HUES64 (cell line): Measurements from ENCODE around the gene SDHA.

Experiments
- H3K27ac ChIP-seq: 2 replicates; pipeline ENCODE4 v1.7.0; 2013; ENCODE audit warnings: low read depth, low read length, inconsistent platforms
- H3K27me3 ChIP-seq: 2 replicates; pipeline ENCODE4 v1.6.1; 2013; ENCODE audit warnings: mild to moderate bottlenecking, low read length; ENCODE audit not compliant: insufficient read depth
- H3K36me3 ChIP-seq: 2 replicates; pipeline ENCODE4 v1.6.1; 2013; ENCODE audit warnings: mild to moderate bottlenecking, low read length; ENCODE audit not compliant: insufficient read depth
- H3K4me1 ChIP-seq: 2 replicates; pipeline ENCODE4 v1.6.1; 2013; ENCODE audit warnings: mild to moderate bottlenecking, low read length, moderate library complexity; ENCODE audit not compliant: insufficient read depth
- H3K4me3 ChIP-seq: 2 replicates; pipeline ENCODE4 v1.5.1; 2013; ENCODE audit warnings: mild to moderate bottlenecking, low read length, moderate library complexity
- H3K9ac ChIP-seq: 2 replicates; pipeline ENCODE4 v1.6.1; 2013; ENCODE audit warnings: mild to moderate bottlenecking, low read depth, low read length
- H3K9me3 ChIP-seq: 2 replicates; pipeline ENCODE4 v1.6.1; 2013; ENCODE audit warnings: low read depth, low read length; ENCODE audit not compliant: insufficient read depth
- WGBS: fragments of 150-250, 120-280 bp; methylation state at CpG from one replicate; pipeline ENCODE4 v1.1.7; 2013; ENCODE audit warnings: missing lambda C conversion rate; 5-methylcytosine and 5-hydroxymethylcytosine counted together

The SDHA gene

GRCh38 chr5:174876-175465 lies 43.1 kb upstream of the SDHA start:
- H3K9me3 ChIP-seq = no peaks in the 10 kb centered on the region
- H3K4me1 ChIP-seq = no peaks in the 10 kb centered on the region; the same call in 1 of the 2 replicates
- H3K27me3 ChIP-seq = no peaks in the 10 kb centered on the region
- no peak overlapping the region for H3K27ac ChIP-seq
- 94% methylated on average over 16 of the region's 16 CpGs for WGBS
- H3K4me3 ChIP-seq = no peak overlapping the region
- H3K9ac ChIP-seq = no peak overlapping the region
- H3K36me3 ChIP-seq = peaks cover 50% of the 10 kb centered on the region

GRCh38 chr5:176296-176823 lies 41.8 kb upstream of the SDHA start:
- no peaks in the 10 kb centered on the region; the same call in 1 of the 2 replicates for H3K4me1 ChIP-seq
- no peak overlapping the region for H3K4me3 ChIP-seq
- H3K9me3 ChIP-seq = no peaks in the 10 kb centered on the region
- H3K9ac ChIP-seq = no peak overlapping the region
- WGBS = 91% methylated on average over 11 of the region's 11 CpGs
- no peak overlapping the region for H3K27ac ChIP-seq
- peaks cover 49% of the 10 kb centered on the region for H3K36me3 ChIP-seq
- no peaks in the 10 kb centered on the region for H3K27me3 ChIP-seq

- Histone ChIP-seq H3K4me1 (no peaks in the 10 kb centered on the region; the same call in 1 of the 2 replicates), H3K27ac (no peak overlapping the region), H3K9ac (no peak overlapping the region), H3K4me3 (no peak overlapping the region), H3K9me3 (no peaks in the 10 kb centered on the region), H3K27me3 (no peaks in the 10 kb centered on the region), H3K36me3 (peaks cover 52% of the 10 kb centered on the region)
- 96% methylated on average over 5 of the region's 5 CpGs for WGBS
These were observed 40.0 kb upstream of the SDHA start for GRCh38 chr5:178110-178509.

GRCh38 chr5:179401-179800 lies 38.7 kb upstream of the SDHA start:
- Histone ChIP-seq H3K27ac (no peak overlapping the region), H3K9ac (no peak overlapping the region), H3K27me3 (no peaks in the 10 kb centered on the region), H3K4me3 (no peak overlapping the region), H3K4me1 (no peaks in the 10 kb centered on the region; the same call in 1 of the 2 replicates), H3K36me3 (peaks cover 51% of the 10 kb centered on the region), H3K9me3 (no peaks in the 10 kb centered on the region)
- WGBS = 91% methylated on average over 9 of the region's 9 CpGs

GRCh38 chr5:180286-180918 lies 37.7 kb upstream of the SDHA start:
- Histone ChIP-seq H3K27ac (no peak overlapping the region), H3K27me3 (no peaks in the 10 kb centered on the region), H3K4me1 (no peaks in the 10 kb centered on the region; the same call in 1 of the 2 replicates), H3K36me3 (peaks cover 51% of the 10 kb centered on the region), H3K9me3 (no peaks in the 10 kb centered on the region), H3K9ac (no peak overlapping the region), H3K4me3 (no peak overlapping the region)
- 83% methylated on average over 13 of the region's 13 CpGs for WGBS

- Histone ChIP-seq H3K27ac (no peak overlapping the region), H3K9me3 (no peaks in the 10 kb centered on the region), H3K36me3 (peaks cover 51% of the 10 kb centered on the region), H3K9ac (no peak overlapping the region), H3K4me3 (no peak overlapping the region), H3K27me3 (no peaks in the 10 kb centered on the region), H3K4me1 (no peaks in the 10 kb centered on the region; the same call in 1 of the 2 replicates)
- 90% methylated on average over 9 of the region's 9 CpGs for WGBS
These were observed 37.0 kb upstream of the SDHA start for GRCh38 chr5:181160-181559.

- no peaks in the 10 kb centered on the region; the same call in 1 of the 2 replicates for H3K4me1 ChIP-seq
- H3K36me3 ChIP-seq = peaks cover 51% of the 10 kb centered on the region
- no peaks in the 10 kb centered on the region for H3K27me3 ChIP-seq
- WGBS = 94% methylated on average over 22 of the region's 22 CpGs
- H3K9ac ChIP-seq = no peak overlapping the region
- no peak overlapping the region for H3K27ac ChIP-seq
- H3K4me3 ChIP-seq = no peak overlapping the region
- H3K9me3 ChIP-seq = no peaks in the 10 kb centered on the region
These were observed 36.6 kb upstream of the SDHA start for GRCh38 chr5:181566-181965.

- no peaks in the 10 kb centered on the region for H3K9me3 ChIP-seq
- no peak overlapping the region for H3K4me3 ChIP-seq
- no peak overlapping the region for H3K9ac ChIP-seq
- whole genome bisulfite sequencing = 96% methylated on average over 12 of the region's 12 CpGs
- H3K27me3 ChIP-seq = no peaks in the 10 kb centered on the region
- H3K27ac ChIP-seq = no peak overlapping the region
- no peaks in the 10 kb centered on the region; the same call in 1 of the 2 replicates for H3K4me1 ChIP-seq
- peaks cover 51% of the 10 kb centered on the region for H3K36me3 ChIP-seq
These were observed 36.0 kb upstream of the SDHA start for GRCh38 chr5:182126-182525.

- Histone ChIP-seq H3K4me3 (no peak overlapping the region), H3K9ac (no peak overlapping the region), H3K27ac (no peak overlapping the region), H3K36me3 (peaks cover 41% of the 10 kb centered on the region), H3K27me3 (no peaks in the 10 kb centered on the region), H3K9me3 (no peaks in the 10 kb centered on the region), H3K4me1 (no peaks in the 10 kb centered on the region; the same call in 1 of the 2 replicates)
- WGBS = 97% methylated on average over 6 of the region's 7 CpGs
These were observed 33.6 kb upstream of the SDHA start for GRCh38 chr5:184471-184870.

- H3K27ac ChIP-seq = no peak overlapping the region
- no peaks in the 10 kb centered on the region for H3K27me3 ChIP-seq
- no peak overlapping the region for H3K9ac ChIP-seq
- WGBS = 90% methylated on average over 21 of the region's 21 CpGs
- H3K9me3 ChIP-seq = no peaks in the 10 kb centered on the region
- H3K4me3 ChIP-seq = no peak overlapping the region
- peaks cover 34% of the 10 kb centered on the region for H3K36me3 ChIP-seq
- H3K4me1 ChIP-seq = no peaks in the 10 kb centered on the region; the same call in 1 of the 2 replicates
These were observed 32.7 kb upstream of the SDHA start for GRCh38 chr5:185095-186070.
